GM23338 (cell line): ENCODE measurements around the gene CDYL2. TPM values are rescaled to one million over a fixed set of nuclear protein-coding genes. Genes with fewer than 3 reads are reported as not detected.

Source experiments
- ATAC-seq: fragments of 200-7000 bp; cut with Tn5 transposase; 3 replicates; pipeline ENCODE4 v1.9.1; 2020
- DNase-seq: peaks from one replicate; pipeline ENCODE4 v3.0.0-alpha.2; 2015; ENCODE audit warnings: low spot score
- H2AFZ ChIP-seq: fragments of 200-600 bp; sonication (generic); 2 replicates; pipeline ENCODE4 v1.8.0; 2016; ENCODE audit warnings: antibody characterized with exemption, mild to moderate bottlenecking, moderate library complexity
- H3F3A ChIP-seq: fragments of 200-600 bp; sonication (generic); replicated peaks from 2 replicates; pipeline ENCODE4 v1.8.0; 2017; ENCODE audit warnings: antibody characterized with exemption, mixed run types, low read depth
- H3K27ac ChIP-seq: fragments of 200-600 bp; sonication (generic); 2 replicates; pipeline ENCODE4 v1.6.1; 2016; ENCODE audit warnings: low read depth
- H3K27me3 ChIP-seq: fragments of 200-600 bp; sonication (generic); 2 replicates; pipeline ENCODE4 v1.8.0; 2016; ENCODE audit warnings: mild to moderate bottlenecking, mixed run types, moderate library complexity; ENCODE audit not compliant: insufficient read depth
- H3K36me3 ChIP-seq: fragments of 200-600 bp; sonication (generic); 2 replicates; pipeline ENCODE4 v1.8.0; 2016; ENCODE audit warnings: mild to moderate bottlenecking; ENCODE audit not compliant: insufficient read depth
- H3K4me1 ChIP-seq: fragments of 200-600 bp; sonication (generic); 2 replicates; pipeline ENCODE4 v1.8.0; 2016; ENCODE audit warnings: mild to moderate bottlenecking, moderate library complexity; ENCODE audit not compliant: insufficient read depth
- H3K4me2 ChIP-seq: fragments of 200-600 bp; sonication (generic); 2 replicates; pipeline ENCODE4 v1.7.1; 2017; ENCODE audit warnings: mixed run types
- H3K4me3 ChIP-seq: fragments of 200-600 bp; sonication (generic); 2 replicates; pipeline ENCODE4 v1.6.1; 2016; ENCODE audit warnings: mixed run types
- H3K79me2 ChIP-seq: fragments of 200-600 bp; sonication (generic); replicated peaks from 2 replicates; pipeline ENCODE4 v1.8.0; 2017; ENCODE audit warnings: mild to moderate bottlenecking; ENCODE audit not compliant: insufficient read depth
- H3K9me2 ChIP-seq: fragments of 200-600 bp; sonication (generic); 2 replicates; pipeline ENCODE4 v1.8.0; 2017; ENCODE audit not compliant: insufficient read depth
- H4K20me1 ChIP-seq: fragments of 200-600 bp; sonication (generic); replicated peaks from 2 replicates; pipeline ENCODE4 v1.8.0; 2017; ENCODE audit warnings: mild to moderate bottlenecking; ENCODE audit not compliant: insufficient read depth
- H3K27ac Mint-ChIP-seq: 2 replicates; pipeline ENCODE4 v1.8.0; 2020; ENCODE audit warnings: inconsistent platforms, mild to moderate bottlenecking, moderate library complexity, mixed read lengths
- H3K27me3 Mint-ChIP-seq: 3 replicates; pipeline ENCODE4 v1.8.0; 2022; ENCODE audit warnings: low read depth, mild to moderate bottlenecking, moderate library complexity, mixed read lengths, inconsistent platforms; ENCODE audit not compliant: insufficient read depth, poor library complexity
- H3K36me3 Mint-ChIP-seq: 3 replicates; pipeline ENCODE4 v1.8.0; 2021; ENCODE audit warnings: low read depth, mild to moderate bottlenecking, inconsistent platforms, moderate library complexity, mixed read lengths
- H3K4me1 Mint-ChIP-seq: 3 replicates; pipeline ENCODE4 v1.8.0; 2020; ENCODE audit warnings: mild to moderate bottlenecking, inconsistent platforms, mixed read lengths
- H3K4me3 Mint-ChIP-seq: 3 replicates; pipeline ENCODE4 v1.8.0; 2021; ENCODE audit warnings: moderate library complexity, mild to moderate bottlenecking, inconsistent platforms, mixed read lengths
- H3K9me3 Mint-ChIP-seq: 3 replicates; pipeline ENCODE4 v1.8.0; 2020; ENCODE audit warnings: moderate library complexity, mild to moderate bottlenecking, inconsistent platforms, mixed read lengths
- EZH2phosphoT487 ChIP-seq: fragments of 200-600 bp; sonication (generic); IDR thresholded peaks from one replicate; pipeline ENCODE4 v1.8.1; 2018; ENCODE audit warnings: antibody characterized with exemption; ENCODE audit not compliant: unreplicated experiment
- JUNB ChIP-seq: IDR thresholded peaks from one replicate; pipeline ENCODE4 v1.6.1; 2016; ENCODE audit warnings: antibody characterized with exemption; ENCODE audit not compliant: unreplicated experiment
- NANOG ChIP-seq: IDR thresholded peaks from 2 replicates; pipeline ENCODE4 v1.6.1; 2016; ENCODE audit warnings: antibody characterized with exemption, borderline replicate concordance
- POLR2AphosphoS5 ChIP-seq: IDR thresholded peaks from 2 replicates; pipeline ENCODE4 v1.6.1; 2016; ENCODE audit warnings: antibody characterized with exemption, low read depth
- STAT1 ChIP-seq: IDR thresholded peaks from one replicate; pipeline ENCODE4 v1.6.1; 2016; ENCODE audit warnings: antibody characterized with exemption; ENCODE audit not compliant: unreplicated experiment
- ZNF331 ChIP-seq: fragments of 250-450 bp; sonication (Bioruptor Pico); IDR thresholded peaks from 2 replicates; pipeline ENCODE4 v1.5.0; 2020; ENCODE audit warnings: low read depth, mild to moderate bottlenecking, moderate library complexity
- ZNF462 ChIP-seq: fragments of 250-450 bp; sonication (Bioruptor Pico); IDR thresholded peaks from 2 replicates; pipeline ENCODE4 v1.5.0; 2020; ENCODE audit warnings: mild to moderate bottlenecking, moderate library complexity
- polyA plus RNA-seq: library from polyadenylated mRNA; unstranded; fragments of >200 nt; fragmentation: Nextera tagmentation; extraction: Ambion mirVana; gene quantifications from 2 replicates; pipeline ENCODE4 v1.2.1, GENCODE V29; 2016
- total RNA-seq: library from RNA; depleted of rRNA; stranded (reverse); fragments of >200 nt; shearing (Covaris generic); gene quantifications from 2 replicates; pipeline ENCODE4 v1.2.3, GENCODE V29; 2014

CDYL2 gene
- total and polyA plus RNA-seq, 2 experiments from 2014 or later: 0.82 to 4.3 TPM

DNA sequence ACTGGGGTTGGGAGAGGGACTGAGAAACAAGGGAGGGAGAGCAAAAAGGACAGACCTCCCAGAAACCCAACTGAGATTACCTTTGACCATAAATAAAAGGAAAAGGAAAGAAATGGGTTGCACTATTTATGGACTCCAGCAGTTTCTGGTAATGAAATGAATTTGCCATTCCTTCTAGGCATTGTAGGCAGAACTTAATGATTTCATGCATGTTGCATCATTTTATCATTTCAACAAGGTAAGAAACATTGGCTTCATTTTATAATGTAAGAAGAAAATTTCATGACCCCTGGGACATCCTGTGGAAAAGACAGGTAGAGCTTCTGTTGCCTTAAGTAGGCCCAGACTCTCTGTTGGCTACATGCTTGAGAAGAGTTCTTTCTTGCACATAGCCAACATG is 8.2 kb upstream of the CDYL2 start:
- Mint-ChIP-seq H3K4me1 (no peaks in the 10 kb centered on the region), H3K4me3 (no peak overlapping the region), H3K27ac (no peak overlapping the region), H3K27me3 (peaks cover 2% of the 10 kb centered on the region), H3K36me3 (no peaks in the 10 kb centered on the region), H3K9me3 (peaks cover 6% of the 10 kb centered on the region; the same call in 2 of the 3 replicates)
- no peaks in the 10 kb centered on the region for H3K79me2 ChIP-seq
- H3K27me3 ChIP-seq: no peaks in the 10 kb centered on the region
- DNase-seq (no peak), ATAC-seq (no peak)
- no peak overlapping the region for H3K4me3 ChIP-seq
- no peaks in the 10 kb centered on the region for H3F3A ChIP-seq
- H3K4me1 ChIP-seq: no peaks in the 10 kb centered on the region
- H3K27ac ChIP-seq: no peak overlapping the region
- 0 out of 2 replicates have a peak, but pooled peaks cover 11% of the 10 kb centered on the region for H3K9me2 ChIP-seq
- no peaks in the 10 kb centered on the region for H3K36me3 ChIP-seq
- H2AFZ ChIP-seq: no peak overlapping the region
- no peaks in the 10 kb centered on the region for H4K20me1 ChIP-seq
- H3K4me2 ChIP-seq: no peak overlapping the region
- no peak for TF ChIP-seq ZNF331 (CRISPR knock-in tag)
- TF ChIP-seq EZH2phosphoT487: no peak

- H3K36me3 Mint-ChIP-seq: no peaks in the 10 kb centered on the region
- peaks cover 15% of the 10 kb centered on the region for H3K27me3 Mint-ChIP-seq
- Histone ChIP-seq H3K4me3 (no peak overlapping the region), H3K27me3 (peaks cover 19% of the 10 kb centered on the region), H3K36me3 (no peaks in the 10 kb centered on the region), H3F3A (no peaks in the 10 kb centered on the region), H4K20me1 (no peaks in the 10 kb centered on the region), H2AFZ (no peak overlapping the region), H3K79me2 (no peaks in the 10 kb centered on the region), H3K4me1 (no peaks in the 10 kb centered on the region; the same call in 1 of the 2 replicates), H3K9me2 (0 out of 2 replicates have a peak, but pooled peaks cover 8% of the 10 kb centered on the region), H3K4me2 (no peak overlapping the region), H3K27ac (no peak overlapping the region)
- TF ChIP-seq STAT1 (no peak), NANOG (no peak), ZNF331 (CRISPR knock-in tag) (no peak), POLR2AphosphoS5 (no peak), JUNB (no peak), EZH2phosphoT487 (no peak)
- no peaks in the 10 kb centered on the region for H3K9me3 Mint-ChIP-seq
- no peak for DNase-seq
- H3K4me1 Mint-ChIP-seq: no peaks in the 10 kb centered on the region
- no peak overlapping the region for H3K27ac Mint-ChIP-seq
- ATAC-seq: no peak
- H3K4me3 Mint-ChIP-seq: no peak overlapping the region
These were observed 5.0 kb upstream of the CDYL2 start for GRCh38 chr16:80809366-80809765.

DNA sequence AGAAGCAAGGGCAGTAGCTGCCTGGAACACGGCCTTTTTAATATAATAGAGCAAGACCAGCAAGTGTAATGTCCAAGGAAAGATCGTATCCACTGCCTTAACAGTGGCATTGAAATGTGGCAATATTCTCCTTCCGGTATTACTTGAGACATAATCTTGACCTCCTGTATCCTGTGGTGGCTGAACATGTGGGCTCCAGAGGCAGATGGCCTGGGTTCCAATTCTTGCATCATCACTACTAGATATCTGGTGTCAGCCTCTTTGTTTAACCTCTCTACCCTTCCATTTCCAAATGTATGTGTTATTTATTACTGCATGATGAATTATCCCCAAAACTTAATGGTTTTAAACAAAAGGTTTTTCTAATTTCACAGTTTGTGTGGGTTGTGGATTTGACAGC is 3.5 kb upstream of the CDYL2 start:
- Mint-ChIP-seq H3K9me3 (no peaks in the 10 kb centered on the region), H3K36me3 (no peaks in the 10 kb centered on the region), H3K4me1 (no peaks in the 10 kb centered on the region), H3K27ac (no peak overlapping the region), H3K4me3 (no peak overlapping the region), H3K27me3 (peaks cover 16% of the 10 kb centered on the region)
- Histone ChIP-seq H3F3A (no peaks in the 10 kb centered on the region), H3K36me3 (no peaks in the 10 kb centered on the region), H2AFZ (no peak overlapping the region), H3K27ac (no peak overlapping the region), H3K4me1 (no peaks in the 10 kb centered on the region; the same call in 1 of the 2 replicates), H3K79me2 (no peaks in the 10 kb centered on the region), H3K9me2 (peaks cover 10% of the 10 kb centered on the region), H4K20me1 (no peaks in the 10 kb centered on the region), H3K27me3 (peaks cover 20% of the 10 kb centered on the region), H3K4me3 (no peak overlapping the region), H3K4me2 (no peak overlapping the region)
- TF ChIP-seq ZNF462 (CRISPR knock-in tag) (no peak), POLR2AphosphoS5 (no peak)
- ATAC-seq: no peak
- no peak for DNase-seq
